Measurements from ENCODE around the gene UBA52.
"Not testable (repeated sequence)": the region's sequence is repeated elsewhere in the genome, so short reads cannot be mapped to it uniquely, and the experiment has no call there.

UBA52 gene

DNA sequence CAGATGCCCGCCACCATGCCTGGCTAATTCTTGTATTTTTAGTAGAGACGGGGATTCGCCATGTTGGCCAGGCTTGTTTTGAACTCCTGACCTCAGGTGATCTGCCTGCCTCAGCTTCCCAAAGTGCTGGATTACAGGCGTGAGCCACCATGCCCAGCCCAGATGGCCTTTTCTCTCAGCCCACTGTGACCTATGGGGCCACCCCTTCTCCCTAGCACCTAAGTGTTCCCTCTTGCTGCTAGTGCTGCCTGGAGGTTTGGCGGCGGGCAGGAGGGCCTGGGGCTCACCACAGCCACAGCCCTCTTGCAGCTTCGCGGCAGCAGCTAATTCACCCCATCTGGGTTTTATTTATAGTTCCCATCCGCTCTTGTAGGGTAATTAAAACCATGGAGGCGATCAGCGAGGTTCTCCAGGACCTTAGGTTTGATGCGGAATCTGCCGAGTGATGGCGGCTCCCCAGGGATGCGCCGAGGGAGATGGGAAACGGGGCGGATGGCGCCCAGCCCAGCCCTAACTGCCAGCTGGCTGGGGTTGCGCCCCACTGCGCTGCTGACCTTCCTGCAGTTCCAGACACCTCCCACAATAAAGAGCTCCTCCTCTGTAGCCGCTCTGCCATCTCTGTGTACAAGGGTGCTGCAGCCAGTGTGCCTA lies 20.2 kb downstream of the UBA52 start:
- DNase-seq (ENCODE audit: extremely low read depth in 1 of 2, low read depth in 1 of 2): no peak

DNA sequence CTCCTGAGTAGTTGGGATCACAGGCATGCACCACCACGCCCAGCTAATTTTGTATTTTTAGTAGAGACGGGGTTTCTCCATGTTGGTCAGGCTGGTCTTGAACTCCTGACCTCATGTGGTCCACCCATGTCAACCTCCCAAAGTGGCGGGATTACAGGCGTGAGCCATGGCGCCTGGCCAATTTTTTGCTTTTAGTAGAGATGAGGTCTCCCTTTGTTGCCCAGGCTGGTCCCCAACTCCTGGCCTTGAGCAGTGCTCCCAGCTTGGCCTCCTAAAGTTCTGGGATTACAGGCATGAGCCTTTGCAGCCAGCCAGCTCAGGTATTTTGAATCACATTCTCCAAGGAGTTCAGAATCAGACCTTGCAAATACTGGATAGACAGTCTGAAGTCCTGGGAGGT lies 21.1 kb downstream of the UBA52 start:
- DNase-seq (ENCODE audit: extremely low read depth in 1 of 2, low read depth in 1 of 2): not testable (repeated sequence)

DNA sequence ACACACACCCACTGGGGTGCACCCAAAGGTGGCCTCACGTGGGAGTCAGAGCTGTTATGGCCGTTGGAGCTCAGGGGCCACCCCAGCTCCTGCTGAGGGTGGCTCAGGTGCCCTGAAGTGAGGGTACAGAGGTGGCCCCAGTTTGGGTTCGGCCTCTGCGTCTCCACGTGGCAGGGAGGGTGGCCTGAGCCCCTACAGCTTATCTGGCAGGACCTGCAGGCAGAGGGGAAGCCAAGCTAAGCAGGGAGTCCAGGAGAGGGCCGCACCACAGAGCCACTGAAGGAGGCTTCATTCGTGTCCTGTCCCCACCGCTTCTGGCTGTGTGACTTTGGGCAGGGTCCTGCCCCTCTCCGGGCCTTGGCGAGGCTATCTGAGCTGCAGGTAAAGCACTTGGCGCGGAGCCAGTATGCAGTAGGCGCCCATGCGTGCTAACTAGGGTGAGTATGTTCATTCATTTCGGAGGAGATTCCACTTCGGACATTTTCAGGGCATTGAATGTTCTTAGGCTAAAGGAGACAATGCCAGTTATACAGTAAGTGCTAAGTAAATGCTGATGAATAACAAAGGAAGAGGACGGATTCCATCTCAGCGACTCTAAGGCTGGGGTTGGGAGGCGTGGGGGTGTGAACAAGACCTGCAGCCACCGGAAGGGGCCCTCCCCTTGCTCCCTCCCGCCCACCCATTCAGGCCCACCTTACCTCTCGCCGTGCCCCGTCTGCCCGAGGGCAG lies 21.9 kb downstream of the UBA52 start:
- DNase-seq (ENCODE audit: extremely low read depth in 1 of 2, low read depth in 1 of 2): no peak

DNA sequence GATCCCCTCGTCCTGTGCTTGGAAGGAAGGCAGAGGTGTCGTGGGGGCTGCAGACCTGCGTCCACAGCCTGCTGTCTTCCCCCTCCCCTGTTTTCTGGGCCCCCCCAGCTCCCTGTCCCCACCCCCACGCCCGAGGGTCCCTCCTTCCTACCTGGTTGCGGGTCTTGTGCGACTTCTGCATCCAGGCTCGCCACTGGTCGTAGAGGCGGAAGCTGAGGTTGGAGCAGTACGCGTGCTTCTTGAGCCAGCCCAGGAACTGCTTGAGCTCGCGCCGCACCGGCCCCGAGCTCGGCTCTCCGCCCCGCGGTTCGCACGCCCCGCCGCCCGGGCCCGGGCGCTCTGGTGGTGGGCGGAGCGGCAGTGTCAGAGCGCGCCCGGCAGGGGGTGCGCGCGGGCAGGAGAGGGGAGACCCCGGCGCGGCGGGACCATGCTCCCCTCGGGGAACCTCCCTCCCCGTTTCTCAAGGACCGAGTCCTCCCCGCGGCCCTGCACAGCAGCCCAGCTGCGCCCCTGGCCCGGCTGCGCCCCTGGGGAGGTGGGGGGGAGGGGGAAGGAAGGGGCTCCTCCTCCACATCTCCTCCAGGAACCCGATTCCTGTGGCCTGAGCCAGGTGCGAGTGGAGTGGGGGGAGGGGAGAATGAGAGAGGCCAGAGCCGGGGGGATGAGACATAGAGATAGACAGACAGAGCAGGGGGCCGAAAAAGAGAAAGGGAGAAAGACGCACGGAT lies 22.6 kb downstream of the UBA52 start:
- peak; percentile 35 to 47 for DNase-seq (ENCODE audit: extremely low read depth in 1 of 2, low read depth in 1 of 2)

DNA sequence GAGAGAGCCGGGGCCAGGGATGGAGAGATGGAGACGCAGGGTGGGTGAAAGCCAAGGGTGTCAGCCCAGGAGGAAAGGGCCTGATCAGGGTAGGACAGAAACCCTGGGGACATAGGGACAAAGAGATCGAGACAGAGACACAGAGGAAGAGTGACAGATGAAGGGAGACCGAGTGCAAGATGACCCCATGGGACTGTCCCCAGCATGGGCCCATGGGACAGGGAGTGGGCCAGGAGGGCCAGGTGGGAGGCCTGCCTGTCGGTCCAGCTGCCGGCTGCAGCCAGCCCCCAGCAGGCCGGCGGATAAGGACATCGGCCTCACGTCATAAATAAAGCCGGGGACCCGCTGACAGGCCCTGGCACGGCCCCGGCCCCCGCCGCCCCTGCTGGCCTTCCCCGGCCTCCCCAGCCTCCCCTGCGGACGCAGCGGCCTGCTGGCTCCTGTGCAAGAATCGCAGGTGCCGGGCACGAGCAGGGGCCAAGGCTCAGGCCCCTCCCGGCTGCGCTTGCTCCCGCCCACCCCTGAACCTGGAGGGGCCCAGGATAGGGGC lies 23.2 kb downstream of the UBA52 start:
- DNase-seq (ENCODE audit: extremely low read depth in 1 of 2, low read depth in 1 of 2): no peak

DNA sequence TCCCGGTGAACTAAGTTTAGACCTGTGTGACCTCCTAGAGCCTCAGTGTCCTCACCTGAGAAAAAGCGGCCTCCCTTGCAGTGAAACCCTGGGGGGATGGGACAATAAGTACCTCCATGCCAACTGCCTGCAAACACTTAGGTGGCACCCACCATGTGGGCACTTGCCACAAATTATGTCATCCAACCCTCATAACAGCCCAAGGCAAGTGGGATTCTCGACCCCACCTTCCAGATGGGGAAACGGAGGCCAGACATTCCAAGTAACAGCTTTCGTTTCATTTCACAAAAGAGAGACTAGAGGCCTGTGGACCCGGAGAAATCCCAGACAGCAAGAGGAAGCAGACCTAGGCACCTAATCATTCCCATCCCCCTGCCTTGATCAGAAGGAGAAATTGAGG lies 23.8 kb downstream of the UBA52 start:
- DNase-seq (ENCODE audit: extremely low read depth in 1 of 2, low read depth in 1 of 2): no peak

DNA sequence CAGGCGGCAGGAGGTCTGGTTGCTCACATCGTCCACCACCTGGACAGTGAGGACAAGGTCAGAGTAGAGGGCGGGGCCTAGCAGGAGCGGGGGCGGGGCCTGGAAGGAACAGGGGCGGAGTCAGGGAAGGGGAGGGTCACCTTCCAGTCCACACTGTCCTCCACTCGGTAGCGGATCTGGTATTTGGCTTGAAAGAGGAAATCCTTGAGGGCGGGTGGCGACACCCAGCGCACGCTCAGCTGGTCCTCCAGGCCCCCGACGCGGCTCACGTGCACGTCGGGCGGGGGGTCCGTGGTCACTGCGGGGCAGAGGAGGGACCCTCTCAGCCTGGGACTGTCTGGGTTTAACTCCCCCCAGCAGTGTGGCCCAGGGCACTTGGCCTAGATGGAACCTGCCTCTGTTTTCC lies 25.1 kb downstream of the UBA52 start:
- DNase-seq (ENCODE audit: extremely low read depth in 1 of 2, low read depth in 1 of 2): no peak

DNA sequence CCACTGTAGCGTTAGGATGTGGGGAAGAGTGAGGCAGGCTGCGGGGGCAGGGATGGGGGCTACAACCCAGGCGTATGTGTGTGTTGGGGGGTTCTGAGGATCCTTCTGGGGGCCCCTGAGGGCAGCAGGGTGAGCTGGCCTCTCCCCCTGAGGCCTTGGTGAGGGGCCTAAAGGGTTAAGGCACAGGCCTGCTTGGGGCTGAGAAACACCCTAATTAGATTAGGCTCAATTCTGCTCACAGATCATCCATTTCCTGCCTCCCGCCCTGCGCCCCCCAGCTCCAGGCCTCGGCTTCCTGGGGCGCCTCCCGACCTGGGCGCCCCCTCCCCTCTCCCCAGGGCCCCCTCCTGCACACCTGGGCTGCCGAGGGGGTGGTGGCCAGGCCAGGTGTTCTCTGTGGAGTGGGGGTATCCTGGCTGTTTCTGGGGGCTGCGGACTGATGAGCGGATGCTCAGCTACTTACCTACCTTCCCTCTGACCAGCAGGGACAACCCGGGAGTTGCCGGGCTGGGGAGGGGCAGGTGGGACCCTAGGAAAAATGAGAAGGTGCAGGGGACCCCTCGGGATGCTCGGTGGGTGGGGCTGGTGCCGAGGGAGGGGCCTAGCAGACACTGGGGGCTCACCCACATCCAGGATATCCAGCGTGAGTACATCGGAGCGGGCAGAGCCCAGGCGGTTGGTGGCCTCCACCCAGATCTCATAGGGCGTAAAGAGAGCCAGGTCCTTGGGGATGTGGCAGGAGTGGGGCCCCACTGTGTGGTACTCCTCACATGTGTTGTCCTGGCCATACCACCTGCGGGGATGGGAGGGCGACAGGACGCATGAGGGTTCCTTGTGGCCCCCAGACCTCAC lies 26.4 kb downstream of the UBA52 start:
- DNase-seq (ENCODE audit: extremely low read depth in 1 of 2, low read depth in 1 of 2): no peak

DNA sequence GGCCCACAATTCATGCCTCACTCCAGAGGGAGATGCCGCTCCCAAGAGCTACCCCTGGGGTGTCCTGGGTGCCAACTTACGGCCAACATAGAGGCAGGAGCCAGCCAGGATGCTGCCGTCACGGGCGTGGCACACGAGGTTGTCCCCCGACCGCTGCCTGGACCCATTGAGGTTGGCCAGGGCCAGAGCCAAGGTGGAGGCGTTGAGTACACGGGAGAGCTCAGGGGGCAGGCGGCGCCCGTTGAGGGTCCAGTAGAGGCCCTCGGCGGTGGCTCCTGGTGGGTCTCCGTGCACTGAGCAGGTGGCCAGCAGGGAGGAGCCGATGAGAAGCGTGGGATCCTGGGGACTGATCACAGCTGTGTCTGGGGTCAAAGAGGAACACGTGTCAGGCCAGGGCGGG lies 27.8 kb downstream of the UBA52 start:
- DNase-seq (ENCODE audit: extremely low read depth in 1 of 2, low read depth in 1 of 2): no peak

DNA sequence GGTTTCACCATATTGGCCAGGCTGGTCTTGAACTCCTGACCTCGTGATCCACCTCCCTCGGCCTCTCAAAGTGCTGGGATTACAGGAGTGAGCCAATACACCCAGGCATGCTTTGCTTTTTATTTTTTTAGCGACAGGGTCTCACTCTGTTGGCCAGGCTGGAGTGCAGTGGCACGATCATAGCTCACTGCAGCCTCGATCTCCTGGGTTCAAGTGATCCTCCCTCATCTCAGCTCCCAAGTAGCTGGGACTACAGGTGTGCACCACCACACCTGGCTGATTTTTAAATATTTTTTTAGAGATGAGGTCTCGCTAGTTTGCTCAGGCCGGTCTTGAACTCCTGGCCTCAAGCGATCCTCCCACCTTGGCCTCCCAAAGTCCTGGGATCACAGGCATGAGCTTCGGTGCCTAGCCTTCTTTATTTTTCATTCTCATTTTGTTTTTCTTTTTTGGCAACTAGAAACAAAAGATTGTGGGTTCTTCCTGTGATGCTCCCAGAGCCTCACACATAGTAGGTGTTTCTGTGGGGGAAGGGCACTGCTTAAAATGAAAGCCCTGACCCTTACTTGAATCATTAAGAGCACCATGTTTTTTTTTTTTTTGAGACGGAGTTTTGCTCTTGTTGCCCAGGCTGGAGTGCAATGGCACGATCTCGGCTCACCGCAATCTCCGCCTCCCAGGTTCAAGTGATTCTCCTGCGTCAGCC lies 29.2 kb downstream of the UBA52 start:
- not testable (repeated sequence) for DNase-seq (ENCODE audit: extremely low read depth in 1 of 2, low read depth in 1 of 2)

DNA sequence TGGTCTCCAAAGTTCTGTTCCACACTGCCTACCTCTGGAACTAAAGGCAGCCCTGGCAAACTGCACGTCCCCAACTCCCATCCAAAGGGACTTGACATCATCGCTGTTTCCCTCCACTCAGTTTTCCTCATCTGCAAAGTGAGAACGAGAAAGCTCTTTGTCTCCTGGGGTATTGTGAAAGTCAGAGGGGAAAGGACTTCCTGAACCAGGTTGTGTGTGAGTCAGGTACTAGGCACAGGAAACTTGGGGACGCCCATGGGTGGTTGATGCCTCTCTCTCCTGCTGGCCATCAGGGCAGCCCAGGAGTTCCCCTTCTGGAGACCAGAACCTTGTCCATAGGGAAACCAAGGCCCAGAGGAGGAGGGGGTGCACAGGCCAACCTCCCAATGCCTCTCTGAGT lies 30.2 kb downstream of the UBA52 start:
- DNase-seq (ENCODE audit: extremely low read depth in 1 of 2, low read depth in 1 of 2): no peak

DNA sequence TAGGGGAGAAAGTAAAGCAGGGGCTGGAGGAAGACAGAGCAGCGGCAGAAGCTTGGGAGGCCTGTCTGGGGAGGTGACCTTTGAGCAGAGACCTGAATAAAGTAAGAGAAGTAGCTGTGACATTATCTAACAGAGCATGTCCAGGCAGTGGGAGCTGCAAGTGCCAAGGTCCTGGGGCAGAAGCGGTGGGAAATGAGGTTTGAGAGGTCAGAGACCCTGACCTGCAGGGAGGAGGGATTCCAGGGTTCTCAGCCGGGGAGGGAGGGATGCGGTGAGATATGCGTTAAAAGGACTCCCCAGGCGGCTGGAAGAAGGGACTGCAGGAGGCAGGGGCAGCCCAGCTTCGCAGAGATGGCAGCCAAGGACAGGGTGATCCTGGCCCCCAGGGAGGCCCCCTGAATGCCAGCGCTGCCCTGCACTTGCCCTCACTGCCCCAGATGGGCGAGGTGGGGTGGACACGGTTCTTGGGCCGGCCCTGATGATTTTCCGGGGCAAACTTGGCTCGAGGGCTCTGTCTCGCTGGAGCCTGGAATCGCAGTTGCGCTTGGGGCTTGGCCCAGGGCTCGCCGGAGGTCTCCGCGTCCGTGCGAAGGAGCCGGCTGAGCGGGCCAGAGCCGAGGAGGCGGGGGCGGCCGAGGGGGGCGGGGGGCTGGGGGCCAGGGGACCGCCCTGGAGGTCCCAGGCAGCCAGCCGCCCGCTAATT lies 31.7 kb downstream of the UBA52 start:
- no peak for DNase-seq (ENCODE audit: extremely low read depth in 1 of 2, low read depth in 1 of 2)

DNA sequence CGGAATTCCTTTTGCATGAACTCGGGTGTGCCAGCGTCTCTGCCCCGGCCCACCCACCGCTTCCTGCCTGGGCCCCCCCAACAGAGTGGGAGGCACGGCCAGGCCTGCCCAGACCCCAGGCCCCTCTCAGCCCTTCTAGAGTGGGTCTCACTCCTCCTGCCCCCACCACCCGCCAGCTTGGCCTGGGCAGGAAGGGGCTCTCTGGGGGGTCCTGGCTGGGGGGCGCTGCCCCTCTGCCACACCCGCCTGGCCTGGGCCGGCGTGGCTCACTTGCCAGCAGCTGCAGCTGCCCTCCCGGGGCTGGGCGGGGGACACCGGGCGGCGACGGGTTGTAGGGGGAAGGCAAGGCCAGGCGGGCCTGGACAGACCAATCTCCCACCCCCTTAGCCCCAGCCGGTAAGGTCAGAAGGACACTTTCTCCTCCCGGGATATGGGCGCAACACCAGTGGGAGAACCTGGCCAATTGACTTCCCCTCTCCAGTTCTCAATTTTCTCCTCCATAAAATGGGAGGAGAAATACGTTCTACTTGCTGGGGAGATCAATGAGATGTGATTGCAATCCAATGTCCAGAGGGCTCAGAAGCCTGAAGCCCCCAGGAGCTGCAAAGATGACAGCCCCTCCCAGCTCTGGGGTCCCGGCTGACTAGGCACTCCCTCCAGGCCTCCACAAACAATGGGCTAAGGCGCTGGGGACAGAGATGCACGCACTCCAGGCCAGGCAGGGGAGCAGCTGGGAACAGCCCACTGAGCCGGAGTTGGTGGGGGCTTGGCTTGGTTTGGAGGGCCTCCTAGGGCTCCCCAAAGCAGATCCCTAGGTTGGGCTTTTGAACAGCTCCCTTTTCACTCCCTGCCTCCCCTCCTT lies 32.5 kb downstream of the UBA52 start:
- DNase-seq (ENCODE audit: extremely low read depth in 1 of 2, low read depth in 1 of 2): no peak

DNA sequence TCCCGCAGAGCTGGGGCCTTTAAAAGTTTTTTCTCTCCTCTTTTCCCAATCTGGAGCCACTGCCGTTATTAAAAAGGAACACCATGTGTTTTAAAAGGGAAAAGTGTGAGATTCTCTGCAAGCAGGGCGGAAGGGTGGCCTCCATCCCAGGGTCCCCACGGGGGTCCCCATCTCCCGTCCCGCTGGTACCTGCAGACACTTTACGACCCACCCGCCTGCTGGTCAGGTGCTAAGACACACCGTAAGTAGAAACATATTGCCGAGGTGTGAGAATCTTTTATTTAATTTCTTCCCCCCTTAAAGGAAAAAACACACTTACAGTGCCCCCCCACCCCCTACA lies 33.1 kb downstream of the UBA52 start:
- DNase-seq (ENCODE audit: extremely low read depth in 1 of 2, low read depth in 1 of 2): no peak

DNA sequence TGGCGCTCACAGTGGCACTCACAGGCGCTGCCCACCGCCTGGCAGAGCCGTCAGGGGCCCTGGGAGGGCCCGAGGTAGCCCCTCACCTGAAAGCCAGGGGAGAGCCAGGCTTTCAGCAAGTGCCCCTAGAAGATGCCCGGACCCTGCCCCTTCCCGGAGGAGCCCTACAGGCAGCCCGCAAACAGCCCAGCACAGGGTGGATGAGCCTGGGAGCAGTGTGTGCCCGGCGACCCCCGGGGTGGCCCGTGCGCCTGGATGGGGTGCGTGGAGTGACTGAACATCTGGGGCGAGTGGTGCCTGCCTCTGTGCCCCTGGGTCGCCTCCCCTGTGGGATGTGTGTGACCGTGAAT lies 33.5 kb downstream of the UBA52 start:
- no peak for DNase-seq (ENCODE audit: extremely low read depth in 1 of 2, low read depth in 1 of 2)

DNA sequence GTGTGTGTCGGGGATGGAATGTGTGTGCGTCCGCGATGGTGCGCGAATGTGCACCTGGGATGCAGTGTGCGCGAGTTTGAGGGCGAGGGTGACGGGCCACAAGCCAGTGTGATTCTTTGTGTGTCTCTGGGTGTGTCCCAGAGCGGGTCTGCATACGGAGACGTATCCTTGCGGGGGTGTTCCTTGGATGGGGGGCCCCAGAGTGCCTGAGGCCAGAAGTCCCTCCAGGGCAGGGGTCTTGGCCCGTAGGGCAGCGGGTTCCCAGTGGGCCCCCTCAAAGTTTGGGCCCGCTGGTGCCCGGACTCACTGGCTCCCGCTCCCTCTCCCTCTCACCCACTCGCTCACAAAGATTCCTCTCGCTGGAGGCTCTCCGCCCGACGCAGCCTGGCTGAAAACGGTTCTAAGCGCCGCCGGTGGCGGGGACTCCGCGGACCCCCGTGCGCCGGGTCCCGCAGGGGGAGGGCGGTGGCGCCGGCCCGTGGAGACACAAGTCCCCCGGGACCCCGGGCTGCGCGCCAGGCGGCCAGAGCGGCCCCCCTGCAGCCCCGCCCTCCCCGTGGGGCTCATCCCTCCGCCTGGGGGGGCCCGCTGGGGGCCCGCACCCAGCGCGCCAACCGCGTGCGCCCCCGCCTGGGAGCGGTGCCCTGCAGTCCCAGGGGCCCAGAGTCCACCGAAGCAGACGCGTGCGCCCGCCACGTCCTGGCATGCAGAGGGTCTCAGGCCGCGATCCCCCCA lies 34.1 kb downstream of the UBA52 start:
- no peak for DNase-seq (ENCODE audit: extremely low read depth in 1 of 2, low read depth in 1 of 2)

DNA sequence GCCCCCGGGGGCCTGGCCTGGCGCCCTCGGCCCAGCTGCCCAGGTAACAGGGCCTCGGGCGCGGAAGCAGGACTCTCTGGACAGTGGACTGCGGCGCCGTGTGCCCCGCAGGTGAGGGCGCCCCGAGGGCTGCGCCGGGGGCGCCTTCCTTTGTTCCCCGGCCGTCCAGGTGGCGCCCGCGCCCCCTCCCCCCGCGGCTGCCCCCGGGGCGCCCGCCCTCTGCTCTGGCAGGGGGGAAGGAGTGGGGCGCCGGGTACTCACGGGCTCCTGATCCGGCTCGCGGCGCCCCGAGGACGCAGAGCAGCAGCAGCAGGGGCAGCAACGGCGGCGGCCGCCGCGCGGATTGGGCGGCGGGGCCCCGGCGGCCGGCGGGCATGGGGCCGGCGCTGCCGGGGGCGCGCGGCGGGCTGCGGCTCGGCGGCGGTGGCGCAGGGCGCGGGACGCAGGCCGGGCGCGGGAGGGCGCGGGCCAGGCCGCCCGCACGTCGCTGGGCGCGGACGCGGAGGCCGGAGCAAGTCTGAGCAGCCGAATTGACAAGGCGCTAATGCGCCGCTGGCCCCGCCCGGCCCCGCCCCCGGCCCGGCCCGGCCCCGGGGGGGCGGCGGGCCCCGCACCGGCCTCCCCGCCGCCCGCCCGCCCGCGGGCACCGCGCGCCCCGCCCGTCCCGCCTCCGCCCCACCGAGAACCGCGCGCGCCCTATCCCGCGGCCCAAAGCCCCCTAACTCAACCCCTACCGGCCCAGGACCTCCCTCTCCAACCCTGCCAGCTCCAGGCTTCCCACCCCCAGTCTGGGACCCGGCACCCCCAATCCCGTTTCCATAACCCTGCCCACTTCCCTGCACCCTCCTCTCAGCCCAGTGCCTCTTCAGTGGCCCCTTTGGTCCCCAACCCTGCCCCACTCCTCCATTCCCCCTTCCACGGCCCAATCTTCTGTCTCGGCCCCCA lies 34.9 kb downstream of the UBA52 start, which contains the start of gene CRLF1:
CRLF1 (minus strand) TSS at position 519 of the 945 bp plus-strand sequence; CDS start at position 376, 143 bp downstream.
- DNase-seq (ENCODE audit: extremely low read depth in 1 of 2, low read depth in 1 of 2): no peak
